Activated T-cell treated with anti-CD3 and anti-CD28 coated beads, Interleukin-2, amount 50 U/mL, for 48 hours (primary cell): ENCODE data around the gene CCDC86.
"Not testable (repeated sequence)": the region's sequence is repeated elsewhere in the genome, so short reads cannot be mapped to it uniquely, and the experiment has no call there.

Experiments
- DNase-seq, 2 experiments: peaks; one replicate each; pipeline ENCODE4 v3.0.0-alpha.2; 2020

The CCDC86 gene, protein sequence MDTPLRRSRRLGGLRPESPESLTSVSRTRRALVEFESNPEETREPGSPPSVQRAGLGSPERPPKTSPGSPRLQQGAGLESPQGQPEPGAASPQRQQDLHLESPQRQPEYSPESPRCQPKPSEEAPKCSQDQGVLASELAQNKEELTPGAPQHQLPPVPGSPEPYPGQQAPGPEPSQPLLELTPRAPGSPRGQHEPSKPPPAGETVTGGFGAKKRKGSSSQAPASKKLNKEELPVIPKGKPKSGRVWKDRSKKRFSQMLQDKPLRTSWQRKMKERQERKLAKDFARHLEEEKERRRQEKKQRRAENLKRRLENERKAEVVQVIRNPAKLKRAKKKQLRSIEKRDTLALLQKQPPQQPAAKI

DNA sequence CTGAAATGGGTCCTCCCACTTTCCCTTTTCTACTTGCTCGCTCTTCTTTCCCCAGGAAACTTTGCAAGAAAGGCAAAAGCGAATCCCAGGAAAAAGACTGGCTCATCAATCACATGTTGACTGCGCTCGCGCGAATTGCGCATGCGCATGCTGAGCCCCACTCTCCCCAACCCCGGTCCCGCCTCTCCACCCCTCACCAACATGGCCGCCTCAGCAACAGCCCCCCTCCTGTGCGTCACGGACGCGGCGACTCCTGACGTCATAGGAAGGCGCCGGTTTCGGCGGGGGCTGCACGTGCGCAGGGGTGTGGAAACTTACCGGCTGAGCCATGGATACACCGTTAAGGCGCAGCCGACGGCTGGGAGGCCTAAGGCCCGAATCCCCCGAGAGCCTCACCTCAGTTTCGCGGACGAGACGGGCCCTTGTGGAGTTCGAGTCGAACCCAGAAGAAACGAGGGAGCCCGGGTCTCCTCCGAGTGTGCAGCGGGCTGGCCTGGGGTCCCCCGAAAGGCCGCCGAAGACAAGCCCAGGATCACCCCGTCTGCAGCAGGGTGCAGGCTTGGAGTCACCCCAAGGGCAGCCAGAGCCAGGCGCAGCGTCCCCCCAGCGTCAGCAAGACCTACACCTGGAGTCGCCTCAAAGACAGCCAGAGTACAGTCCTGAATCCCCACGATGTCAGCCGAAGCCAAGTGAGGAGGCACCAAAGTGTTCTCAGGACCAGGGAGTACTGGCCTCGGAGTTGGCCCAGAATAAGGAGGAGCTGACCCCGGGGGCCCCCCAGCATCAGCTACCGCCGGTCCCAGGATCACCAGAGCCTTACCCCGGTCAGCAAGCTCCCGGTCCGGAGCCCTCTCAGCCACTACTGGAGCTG is at the start of gene CCDC86:
Gene CCDC86 (plus strand): TSS at position 317 of the 871 bp plus-strand sequence. CDS start 12 bp downstream, at position 329.
- DNase-seq: peak; percentile 99

DNA sequence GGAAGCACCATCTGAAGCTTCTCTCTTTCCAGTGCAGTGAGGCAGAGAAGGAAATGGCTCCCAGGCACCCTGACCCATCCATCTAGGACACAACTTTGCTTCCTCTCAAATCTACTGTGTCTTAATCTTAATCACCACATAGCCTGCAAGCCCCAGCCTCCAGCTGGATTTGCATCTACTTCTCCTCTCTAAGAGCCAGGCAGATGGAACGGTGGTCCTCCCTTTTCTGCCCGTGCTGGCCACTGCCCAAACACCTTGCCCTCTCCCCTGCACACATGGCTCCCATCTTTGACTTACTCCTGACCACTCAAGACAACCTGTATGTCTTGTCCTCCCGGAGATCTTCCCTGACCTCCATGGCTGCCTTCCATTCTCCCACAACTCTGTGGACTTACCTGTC is 49.4 kb upstream of the CCDC86 start:
- DNase-seq: no peak

DNA sequence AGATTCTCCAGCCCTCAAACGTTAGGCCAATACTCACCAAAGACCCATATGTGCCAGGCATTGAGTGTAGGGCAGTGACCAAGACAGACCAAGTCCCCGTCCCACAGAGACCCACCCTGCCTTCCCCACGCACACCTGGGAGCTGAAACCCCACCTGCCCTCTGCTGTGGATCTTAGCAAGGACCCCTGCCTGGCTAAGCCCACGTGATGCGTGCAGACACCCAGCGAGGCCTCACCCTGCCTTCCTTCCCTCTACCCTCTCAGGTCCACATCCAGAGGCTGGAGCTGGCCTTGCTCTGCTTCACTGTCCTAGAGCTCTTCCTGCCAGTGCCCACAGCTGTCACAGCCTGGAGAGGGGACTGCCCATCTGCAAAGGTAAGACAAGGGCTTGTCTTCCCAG is 46.6 kb upstream of the CCDC86 start:
- DNase-seq: no peak

DNA sequence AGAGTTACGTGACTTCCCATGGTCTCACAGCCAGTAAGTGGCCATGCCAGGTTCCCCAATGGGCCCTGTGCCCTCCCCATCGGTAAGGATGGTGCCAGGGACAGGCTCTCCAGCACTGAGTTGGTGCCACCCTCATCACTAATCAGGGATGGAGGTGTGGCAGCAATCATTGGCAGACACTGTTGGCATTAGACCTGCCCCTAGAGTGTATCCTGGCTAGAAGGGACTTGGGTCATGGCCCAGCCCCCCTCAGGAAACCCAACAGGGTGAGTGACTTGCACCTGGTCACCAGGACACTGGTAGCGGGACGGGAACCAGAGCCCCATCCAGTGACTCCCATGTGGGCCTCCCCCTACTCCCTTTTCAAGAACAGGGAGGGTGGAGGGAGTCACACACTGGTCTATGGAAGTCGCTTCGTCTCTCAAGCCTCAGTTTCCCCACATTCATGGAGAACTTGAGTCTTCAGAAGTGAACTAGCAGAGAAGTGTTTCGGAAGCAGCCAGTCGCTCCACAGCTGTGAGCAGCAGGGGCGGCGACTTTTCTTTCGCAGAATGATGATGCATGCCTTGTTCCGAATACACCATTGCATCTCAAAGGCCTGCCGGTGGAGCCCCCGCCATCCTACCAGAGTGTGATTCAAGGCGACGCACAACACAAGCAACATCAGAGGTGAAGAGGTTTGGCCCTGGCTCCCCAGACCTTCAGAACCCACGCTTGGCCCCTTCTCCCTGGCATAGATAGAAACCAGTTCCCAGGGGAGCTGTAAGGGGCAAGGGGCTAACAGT is 43.9 kb upstream of the CCDC86 start:
- DNase-seq: no peak

DNA sequence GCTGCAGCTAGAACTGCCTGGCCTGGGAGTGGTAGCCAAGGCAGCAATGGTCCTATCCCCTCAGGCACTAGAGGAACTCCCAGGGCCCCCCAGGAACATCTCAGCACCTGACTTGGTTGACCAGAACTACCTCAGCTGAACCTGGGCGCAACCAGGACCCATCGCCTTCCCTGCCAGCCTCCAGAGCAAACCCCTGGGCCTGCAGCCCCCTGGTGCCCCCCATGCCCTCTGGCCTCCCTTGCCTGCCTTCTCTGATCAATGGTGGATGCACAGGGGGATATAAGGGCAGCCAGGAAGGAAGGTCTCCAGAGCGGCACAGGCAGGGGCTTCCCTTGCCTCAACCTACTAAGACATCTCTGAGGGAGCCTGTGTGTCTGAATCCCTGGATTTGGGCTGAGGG is 43.3 kb upstream of the CCDC86 start:
- DNase-seq: no peak

DNA sequence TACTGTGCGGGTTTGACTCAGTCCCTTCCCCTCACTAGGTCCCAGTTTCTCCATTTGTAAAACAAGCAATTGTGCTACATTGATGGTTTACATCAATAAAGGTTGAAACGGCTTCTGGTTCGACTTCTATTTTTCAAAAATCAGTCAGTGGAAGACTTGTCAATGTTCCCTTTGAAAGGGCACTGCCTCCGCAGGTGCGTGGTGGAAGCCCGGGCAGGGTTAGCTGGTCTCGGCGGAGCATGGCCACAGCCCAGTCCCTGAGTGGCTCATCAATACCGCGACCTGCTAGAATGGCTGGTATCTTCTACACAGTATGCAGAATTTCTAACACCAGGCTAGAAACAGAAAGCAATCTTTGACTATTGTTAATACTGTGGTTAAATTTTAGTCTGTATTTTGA is 40.7 kb upstream of the CCDC86 start:
- no peak for DNase-seq

DNA sequence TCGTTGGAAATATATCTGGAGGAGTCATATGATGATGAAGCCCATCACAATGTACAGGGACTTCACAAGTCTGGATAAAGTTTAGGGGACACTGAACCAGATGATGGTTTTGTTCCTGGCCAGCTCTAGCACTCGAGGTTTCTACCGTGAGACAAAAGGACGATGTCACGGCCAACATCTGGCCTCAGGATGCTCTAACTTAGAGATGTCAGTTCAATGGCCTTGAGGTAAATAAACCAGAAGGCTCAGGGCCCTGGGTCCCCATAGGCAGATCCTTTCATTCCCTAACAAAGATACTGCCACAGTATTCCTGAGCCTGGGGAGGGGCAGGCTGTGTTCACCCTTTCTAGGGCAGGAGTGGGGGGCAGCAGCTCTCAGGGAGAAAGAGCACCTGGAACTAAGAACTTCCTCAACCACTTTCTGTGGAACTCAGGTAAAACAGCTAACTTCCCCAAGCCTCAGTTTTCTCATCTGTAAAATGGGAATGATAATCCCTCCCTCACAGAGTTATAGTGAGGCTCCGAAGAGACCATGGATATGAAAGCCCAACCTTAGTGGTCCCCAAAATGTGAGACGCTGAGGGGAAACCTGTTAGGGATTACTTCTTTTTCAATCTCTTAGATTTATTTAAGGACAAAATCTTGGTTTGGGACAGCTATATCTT is 38.5 kb upstream of the CCDC86 start:
- DNase-seq: no peak

DNA sequence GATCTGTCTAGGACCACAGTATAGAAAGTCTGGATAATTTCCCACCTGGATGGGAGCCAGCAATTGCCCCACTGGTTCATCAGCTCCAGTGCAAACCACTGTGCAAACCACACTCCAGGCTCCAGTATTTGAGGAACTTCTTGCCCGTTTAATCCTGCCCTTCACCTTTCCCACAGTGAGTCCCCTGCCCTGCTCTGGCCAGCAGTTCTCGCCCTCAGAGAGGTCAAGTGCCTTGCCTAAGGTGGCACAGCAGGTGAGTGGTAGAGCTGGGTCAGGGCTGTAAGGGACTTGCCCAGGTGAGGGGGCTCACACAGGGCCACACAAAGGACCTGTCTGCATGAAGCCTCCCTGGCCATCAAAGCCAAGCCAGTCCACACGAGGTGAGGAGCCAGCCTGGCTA is 32.7 kb upstream of the CCDC86 start:
- no peak for DNase-seq

DNA sequence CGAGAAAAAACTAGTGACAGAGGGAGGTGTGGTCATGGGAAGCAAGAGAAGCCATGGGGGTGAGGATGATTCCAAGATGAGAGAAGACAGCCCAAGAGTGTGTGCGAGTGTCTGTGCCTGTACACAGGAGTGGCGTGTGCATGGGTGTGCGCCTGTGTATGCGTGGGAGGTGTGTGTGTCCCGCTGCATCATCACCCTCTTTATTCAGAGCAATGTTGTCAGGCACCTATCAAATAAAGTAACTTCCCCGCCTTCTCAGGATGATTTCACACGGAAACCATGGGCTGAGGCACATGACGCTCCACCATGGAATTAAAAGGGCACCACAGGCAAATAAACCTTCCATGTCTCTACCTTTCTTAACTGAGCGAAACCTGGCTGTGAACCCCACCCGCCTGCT is 32.2 kb upstream of the CCDC86 start:
- DNase-seq: no peak

DNA sequence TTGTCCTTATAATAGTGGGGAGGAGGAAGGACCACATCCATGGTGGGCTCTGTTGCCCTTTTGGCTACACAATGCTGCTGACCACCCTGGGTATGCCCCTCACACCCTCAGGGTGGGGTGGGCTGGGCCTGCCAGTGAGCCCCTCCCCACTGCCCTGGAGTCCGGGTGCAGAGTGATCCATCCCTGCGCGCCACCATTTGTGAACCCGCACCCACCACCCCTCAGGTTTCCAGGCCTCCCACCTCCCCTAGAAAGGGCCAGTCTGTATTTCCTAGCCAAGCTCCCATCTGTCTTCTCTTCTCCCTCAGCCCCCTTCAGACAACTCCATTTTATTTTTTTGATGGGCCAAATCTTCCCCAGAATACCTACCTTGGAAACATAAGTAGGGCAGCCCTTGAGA is 31.8 kb upstream of the CCDC86 start:
- no peak for DNase-seq

DNA sequence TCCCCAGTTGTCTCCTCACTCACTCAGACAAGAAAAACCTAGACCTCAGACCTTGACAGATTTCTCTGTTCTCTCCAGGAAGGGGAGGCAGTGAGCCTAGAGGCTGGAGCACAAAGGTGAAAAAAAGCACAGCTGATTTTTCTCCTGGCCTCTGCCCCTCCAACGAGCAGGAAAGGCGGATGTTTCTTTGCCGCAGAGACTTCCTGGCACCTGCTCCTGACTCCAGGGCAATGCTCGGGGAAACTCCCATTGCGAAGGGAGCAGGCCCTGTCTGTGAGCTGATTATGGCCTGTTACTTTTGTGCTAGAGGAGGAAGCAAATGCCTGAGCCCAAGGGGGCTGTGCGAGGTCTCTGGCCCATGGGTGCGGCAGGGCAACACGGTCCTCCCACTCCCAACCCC is 31.3 kb upstream of the CCDC86 start:
- DNase-seq: no peak

DNA sequence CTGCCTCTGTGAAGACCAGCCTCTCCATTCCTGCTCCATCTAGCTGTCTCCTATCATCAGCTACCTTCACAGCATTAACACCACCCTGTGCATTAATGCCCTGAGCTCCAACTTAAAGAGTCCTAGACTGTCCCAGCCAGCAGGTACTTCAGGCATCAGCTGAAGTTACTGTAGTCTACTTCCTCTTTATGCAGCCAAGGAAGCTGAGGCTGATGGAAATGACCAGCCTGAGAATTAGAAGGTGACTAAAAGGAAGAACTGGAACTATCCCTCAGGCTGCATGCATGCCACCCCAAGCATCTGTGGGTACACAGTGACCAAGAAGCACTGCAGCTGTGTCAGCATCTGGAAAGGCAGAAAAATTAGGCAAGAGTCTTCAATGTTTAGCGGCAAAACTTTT is 28.6 kb upstream of the CCDC86 start:
- DNase-seq: no peak

DNA sequence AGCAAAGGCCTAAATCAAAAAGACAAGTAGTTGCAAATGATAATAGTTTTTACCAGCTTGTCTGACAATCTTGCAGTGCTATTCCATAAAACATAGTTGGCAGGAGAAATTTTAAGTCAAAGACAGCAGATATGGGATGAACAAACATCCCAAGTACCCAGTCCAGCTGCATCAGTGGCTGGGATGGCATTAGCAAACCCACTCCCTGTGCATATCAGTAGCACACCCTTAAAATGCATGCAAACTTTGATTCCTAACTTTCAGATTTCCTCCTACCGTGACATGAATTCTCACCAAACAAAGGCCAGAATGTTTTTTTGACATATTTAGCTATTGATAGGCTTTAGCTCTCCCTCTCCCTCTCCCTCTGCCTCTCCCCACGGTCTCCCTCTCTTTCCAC is 27.8 kb upstream of the CCDC86 start:
- no peak for DNase-seq

DNA sequence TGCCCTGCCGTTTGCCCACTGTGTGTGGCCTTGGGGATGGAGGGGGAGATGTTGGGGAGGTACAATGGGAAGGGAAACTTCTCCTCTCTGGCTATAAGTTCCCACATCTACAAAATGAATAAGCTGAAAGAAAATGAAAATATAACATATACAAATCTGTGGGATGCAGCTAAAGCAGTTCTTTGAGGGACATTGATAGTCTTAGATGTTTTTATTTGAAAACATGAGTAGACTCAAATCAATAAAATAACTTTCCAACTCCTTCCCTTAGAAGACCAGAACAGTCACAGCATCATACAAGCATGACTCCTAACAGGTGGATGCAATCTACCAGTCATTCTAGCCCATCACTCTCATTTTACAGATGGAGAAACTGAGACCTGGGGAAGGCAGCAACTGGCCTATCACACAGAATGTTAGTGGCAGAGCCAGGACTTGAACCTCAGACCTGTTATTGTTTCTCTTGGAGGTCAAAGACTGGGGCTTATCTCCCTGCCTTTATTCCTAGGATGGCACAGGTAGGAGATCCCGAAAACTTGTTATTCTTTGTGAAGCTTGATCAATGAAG is 25.2 kb upstream of the CCDC86 start:
- DNase-seq: no peak

DNA sequence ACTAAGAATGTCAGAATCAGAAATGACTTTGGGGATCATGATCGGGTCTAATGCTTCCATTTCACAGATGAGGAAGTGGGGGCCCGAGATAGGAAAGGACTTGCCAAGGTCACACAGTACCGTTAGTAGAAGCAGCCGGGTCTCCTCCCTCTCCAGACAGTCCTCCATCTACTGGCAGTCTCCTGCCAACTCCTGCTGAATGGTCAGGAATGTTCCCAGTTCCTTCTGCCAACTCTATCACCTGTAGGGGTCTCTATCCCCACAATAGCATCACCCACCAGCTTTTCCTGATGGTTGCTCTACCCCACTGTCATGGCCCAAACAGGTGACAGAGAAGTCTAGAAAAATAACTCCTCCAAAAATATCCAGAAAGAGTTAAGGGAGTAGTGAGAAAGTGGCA is 23.9 kb upstream of the CCDC86 start:
- no peak for DNase-seq

DNA sequence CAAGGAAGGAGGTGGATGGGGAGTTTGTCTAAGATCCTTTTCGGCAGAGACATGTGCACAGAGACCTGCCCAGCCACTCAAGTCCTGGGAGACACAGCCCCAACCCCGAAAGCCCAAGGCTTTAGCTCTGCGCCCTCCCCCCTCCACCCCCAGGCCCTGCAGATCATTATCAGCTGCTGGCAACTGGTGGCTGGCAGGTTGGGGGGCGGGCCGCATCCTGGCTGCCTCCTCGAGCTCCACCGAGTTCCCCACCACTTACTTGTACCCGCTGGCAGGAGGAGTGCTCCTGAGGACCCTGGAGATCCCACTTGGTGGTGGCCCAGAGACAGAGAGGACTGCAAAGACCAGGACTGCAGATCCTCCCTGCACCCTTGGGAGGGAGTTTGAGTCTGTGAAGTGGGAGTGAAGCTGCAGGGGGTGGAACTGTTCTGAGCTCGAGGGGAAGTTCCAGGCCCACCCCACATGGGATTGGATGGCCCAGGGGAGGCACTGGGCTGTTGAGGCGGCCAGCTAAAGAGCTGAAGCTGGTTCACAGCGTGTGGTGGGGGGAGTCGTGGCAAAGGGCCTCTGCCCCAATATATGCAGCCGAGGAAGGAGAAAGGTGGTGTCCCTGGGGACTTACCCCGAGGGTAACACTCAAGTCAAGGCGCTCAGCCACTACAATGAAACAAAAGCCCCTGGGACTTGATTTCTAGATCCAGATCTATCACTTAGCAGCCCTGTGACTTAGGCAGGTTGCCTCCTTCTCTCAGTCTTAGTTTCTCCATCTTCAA is 19.9 kb upstream of the CCDC86 start:
- DNase-seq: no peak

DNA sequence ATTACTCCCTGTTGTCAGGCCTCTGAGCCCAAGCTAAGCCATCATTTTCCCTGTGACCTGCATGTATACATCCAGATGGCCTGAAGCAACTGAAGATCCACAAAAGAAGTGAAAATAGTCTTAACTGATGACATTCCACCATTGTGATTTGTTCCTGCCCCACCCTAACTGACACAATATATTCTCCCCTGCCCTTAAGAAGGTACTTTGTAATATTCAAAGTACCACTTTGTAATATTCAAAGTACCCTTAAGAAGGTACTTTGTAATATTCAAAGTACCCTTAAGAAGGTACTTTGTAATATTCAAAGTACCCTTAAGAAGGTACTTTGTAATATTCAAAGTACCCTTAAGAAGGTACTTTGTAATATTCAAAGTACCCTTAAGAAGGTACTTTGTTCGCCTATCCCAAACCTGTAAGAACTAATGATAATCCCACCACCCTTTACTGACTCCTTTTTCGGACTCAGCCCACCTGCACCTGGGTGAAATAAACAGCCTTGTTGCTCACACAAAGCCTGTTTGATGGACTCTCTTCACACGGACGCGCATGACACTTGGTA is 18.1 kb upstream of the CCDC86 start:
- not testable (repeated sequence) for DNase-seq

DNA sequence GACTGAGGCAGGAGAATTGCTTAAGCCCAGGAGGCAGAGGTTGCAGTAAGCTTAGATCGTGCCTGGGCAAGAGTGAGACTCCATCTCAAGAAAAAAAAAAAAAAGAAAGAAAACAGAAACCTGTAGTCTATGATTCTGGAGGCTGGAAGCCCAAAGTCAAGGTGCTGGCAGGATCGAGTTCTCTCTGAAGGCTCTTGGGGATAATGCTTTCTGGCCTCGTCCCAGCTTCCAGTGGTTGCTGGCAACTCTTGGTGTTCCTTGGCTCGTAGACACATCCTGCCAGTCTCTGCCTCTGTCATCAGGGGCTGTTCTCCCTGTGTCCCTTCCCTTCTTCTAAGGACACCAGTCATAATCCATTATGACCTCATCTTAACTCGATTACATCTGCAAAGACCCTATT is 16.8 kb upstream of the CCDC86 start:
- DNase-seq: no peak

DNA sequence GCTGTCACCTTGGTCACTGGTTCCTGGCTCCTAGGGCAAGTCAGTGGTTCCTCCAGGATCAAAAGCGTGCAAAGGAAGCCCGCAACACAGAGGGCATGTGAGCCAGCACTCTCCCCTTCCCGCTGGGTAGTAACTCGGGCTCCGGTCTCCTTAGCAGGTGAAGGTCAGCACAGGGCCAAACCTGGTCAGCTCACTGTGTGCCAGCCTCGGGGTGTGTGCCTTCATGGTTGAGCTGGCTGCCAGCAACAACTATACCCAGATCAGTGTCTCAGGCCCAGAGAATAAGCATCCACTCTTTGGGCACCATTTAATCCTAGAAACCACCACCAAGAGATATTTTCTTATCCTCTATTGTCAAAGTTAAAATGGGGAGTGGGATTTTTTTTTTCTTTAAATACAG is 16.1 kb upstream of the CCDC86 start:
- DNase-seq: no peak

DNA sequence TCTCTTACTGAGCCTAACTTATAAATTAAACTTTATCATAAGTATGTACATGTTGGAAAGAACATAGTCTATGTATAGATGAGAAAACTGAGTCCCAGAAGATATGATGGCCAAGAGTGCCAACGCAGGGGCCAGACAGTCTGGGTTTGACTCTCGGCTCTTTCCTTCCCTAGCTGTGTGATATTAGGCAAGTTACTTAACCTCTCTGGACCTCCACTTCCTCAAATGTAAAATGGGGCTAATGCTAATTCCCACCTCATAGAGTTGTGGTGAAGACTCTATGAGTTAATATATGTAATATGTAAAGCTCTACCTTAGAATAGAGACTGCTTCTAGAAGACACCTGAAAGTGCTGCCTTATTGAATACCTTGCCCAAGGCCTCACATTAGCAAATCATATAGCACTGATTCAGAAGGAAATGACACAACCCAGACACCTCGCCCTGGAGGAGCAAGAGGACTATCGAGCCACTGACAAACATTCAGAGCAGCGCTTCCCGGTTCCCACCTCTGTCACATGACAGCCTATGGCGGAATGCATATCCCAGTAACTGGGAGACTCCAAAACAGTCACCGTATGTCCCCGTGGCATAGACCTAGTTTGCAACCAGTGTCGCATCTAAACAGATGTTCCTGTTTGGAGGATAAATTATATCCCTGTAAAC is 11.3 kb upstream of the CCDC86 start:
- DNase-seq: no peak

DNA sequence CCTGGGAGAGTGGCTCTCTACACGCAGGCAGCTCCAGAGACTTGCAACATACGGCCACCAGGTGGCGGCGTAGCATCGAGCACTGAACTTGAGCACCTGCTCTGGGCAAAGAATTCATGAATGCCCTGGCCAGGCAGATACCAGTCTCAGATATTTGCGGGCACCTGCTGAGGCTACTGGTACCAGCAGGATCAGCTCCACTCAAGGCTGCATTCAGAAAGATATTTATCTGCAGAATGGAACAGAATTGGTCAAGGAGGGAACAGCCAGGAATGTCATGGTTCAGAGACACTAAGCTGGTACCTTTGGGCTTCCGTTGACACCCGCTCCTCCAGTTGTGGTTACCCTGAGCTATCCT is 10.8 kb upstream of the CCDC86 start:
- DNase-seq: peak; percentile 87 to 88
